ENCODE results near the gene FAM76A. TPM values are rescaled to one million over a fixed set of nuclear protein-coding genes. Genes with fewer than 3 reads are reported as not detected.

The FAM76A gene
- total RNA-seq, 6 donors from 2014 or later = 10.9 to 50.3 (median 21.2) TPM

DNA sequence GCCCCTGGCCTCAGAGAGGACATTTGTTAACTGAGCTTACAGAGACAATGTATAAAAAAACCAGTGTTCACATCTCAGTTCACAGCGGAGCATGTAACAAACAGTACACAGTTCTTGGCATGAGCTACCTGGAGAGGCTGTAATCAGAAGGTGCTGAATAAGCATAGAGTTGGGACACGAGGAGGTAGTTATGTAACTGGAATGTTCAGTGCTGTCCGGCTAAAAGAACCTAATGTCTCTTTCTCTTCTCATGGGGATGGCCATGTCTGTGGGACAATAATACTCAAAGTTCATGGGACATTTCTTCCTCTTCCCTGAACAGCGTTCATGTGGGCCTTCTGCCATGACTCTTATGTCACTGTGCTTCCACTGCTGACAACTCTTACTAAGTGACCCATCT is 30.1 kb downstream of the FAM76A start:
- peak overlapping the region in 1 of 4 donors; percentile 26 for H3K27ac ChIP-seq
- H3K4me3 ChIP-seq = no peak overlapping the region
- no peaks in the 10 kb centered on the region for H3K27me3 ChIP-seq
- TF ChIP-seq POLR2A (IDR thresholded peaks at IDR 0.05) = no peak
- TF ChIP-seq EP300 (IDR thresholded peaks at IDR 0.05) = no peak
- no peak for TF ChIP-seq POLR2AphosphoS5 (IDR thresholded peaks at IDR 0.05)
- TF ChIP-seq, protein P1, sequence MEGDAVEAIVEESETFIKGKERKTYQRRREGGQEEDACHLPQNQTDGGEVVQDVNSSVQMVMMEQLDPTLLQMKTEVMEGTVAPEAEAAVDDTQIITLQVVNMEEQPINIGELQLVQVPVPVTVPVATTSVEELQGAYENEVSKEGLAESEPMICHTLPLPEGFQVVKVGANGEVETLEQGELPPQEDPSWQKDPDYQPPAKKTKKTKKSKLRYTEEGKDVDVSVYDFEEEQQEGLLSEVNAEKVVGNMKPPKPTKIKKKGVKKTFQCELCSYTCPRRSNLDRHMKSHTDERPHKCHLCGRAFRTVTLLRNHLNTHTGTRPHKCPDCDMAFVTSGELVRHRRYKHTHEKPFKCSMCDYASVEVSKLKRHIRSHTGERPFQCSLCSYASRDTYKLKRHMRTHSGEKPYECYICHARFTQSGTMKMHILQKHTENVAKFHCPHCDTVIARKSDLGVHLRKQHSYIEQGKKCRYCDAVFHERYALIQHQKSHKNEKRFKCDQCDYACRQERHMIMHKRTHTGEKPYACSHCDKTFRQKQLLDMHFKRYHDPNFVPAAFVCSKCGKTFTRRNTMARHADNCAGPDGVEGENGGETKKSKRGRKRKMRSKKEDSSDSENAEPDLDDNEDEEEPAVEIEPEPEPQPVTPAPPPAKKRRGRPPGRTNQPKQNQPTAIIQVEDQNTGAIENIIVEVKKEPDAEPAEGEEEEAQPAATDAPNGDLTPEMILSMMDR (IDR thresholded peaks at IDR 0.05) = no peak
- H3K36me3 ChIP-seq = peaks cover 5 to 58% (median 42%) of the 10 kb centered on the region in 4 donors
- DNase-seq = no peak
- H3K4me1 ChIP-seq = no peaks in the 10 kb centered on the region
- no peaks in the 10 kb centered on the region for H3K9me3 ChIP-seq
- 77 to 84% methylated on average over 4 of the region's 4 CpGs for WGBS, 2 donors
- ATAC-seq (ENCODE audit: low FRiP score in 2 of 2) = no peak

DNA sequence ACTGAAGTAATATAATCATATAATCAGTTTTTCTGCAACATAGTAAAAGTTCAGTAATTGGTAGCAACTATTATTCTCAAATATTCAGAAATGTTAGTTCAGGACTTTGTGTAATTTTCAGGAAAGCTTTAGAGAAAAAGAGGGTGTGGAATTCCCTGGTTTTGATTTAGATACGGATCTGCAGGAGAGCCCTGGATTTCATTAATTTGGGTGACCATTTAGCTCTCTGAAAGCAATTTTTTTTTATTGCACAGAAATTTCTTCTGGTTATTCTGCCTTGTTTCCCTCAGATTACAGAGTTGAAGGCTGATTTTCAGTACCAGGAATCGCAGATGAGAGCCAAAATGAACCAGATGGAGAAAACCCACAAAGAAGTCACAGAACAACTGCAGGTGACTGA is 33.5 kb downstream of the FAM76A start:
- DNase-seq (no peak), ATAC-seq (ENCODE audit: low FRiP score in 2 of 2) (no peak)
- H3K9me3 ChIP-seq = no peaks in the 10 kb centered on the region
- no peaks in the 10 kb centered on the region for H3K4me1 ChIP-seq
- no peak overlapping the region for H3K4me3 ChIP-seq
- TF ChIP-seq POLR2A (IDR thresholded peaks at IDR 0.05) (no peak), EP300 (IDR thresholded peaks at IDR 0.05) (no peak), POLR2AphosphoS5 (IDR thresholded peaks at IDR 0.05) (no peak)
- TF ChIP-seq, protein P1 (IDR thresholded peaks at IDR 0.05) = no peak
- no peaks in the 10 kb centered on the region for H3K27me3 ChIP-seq
- H3K27ac ChIP-seq = no peak overlapping the region
- WGBS, 2 donors = 96 to 98% methylated on average over 2 of the region's 2 CpGs
- peaks cover 5 to 55% (median 39%) of the 10 kb centered on the region in 4 donors for H3K36me3 ChIP-seq

DNA sequence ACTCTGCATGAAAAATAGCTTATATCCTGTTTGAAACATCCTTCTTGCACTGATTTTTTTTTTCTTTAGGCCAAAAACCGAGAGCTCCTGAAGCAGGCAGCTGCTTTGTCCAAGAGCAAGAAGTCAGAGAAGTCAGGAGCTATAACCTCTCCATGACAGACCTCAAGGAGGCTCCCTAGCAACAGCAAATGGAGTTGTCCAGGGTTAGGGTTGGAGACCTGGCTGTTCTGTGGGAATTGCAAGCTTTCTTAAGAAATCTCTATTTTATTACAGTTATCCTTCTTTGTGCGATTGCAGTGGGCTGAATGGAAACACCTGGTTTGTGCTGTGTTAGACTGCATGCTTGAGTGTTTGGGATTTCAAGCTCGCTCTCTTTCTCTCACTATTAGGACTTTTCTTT is 34.7 kb downstream of the FAM76A start:
- DNase-seq (no peak), ATAC-seq (ENCODE audit: low FRiP score in 2 of 2) (peak in 1 of 2 donors; percentile 58)
- no peak for TF ChIP-seq POLR2A (IDR thresholded peaks at IDR 0.05)
- TF ChIP-seq EP300 (IDR thresholded peaks at IDR 0.05) = no peak
- TF ChIP-seq POLR2AphosphoS5 (IDR thresholded peaks at IDR 0.05) = no peak
- TF ChIP-seq, protein P1 (IDR thresholded peaks at IDR 0.05) = no peak
- H3K36me3 ChIP-seq = peaks cover 5 to 48% (median 32%) of the 10 kb centered on the region in 4 donors
- no peaks in the 10 kb centered on the region for H3K9me3 ChIP-seq
- H3K4me3 ChIP-seq = no peak overlapping the region
- H3K4me1 ChIP-seq = no peaks in the 10 kb centered on the region
- WGBS, 2 donors = 80 to 81% methylated on average over 3 of the region's 3 CpGs
- no peak overlapping the region for H3K27ac ChIP-seq
- H3K27me3 ChIP-seq = no peaks in the 10 kb centered on the region

DNA sequence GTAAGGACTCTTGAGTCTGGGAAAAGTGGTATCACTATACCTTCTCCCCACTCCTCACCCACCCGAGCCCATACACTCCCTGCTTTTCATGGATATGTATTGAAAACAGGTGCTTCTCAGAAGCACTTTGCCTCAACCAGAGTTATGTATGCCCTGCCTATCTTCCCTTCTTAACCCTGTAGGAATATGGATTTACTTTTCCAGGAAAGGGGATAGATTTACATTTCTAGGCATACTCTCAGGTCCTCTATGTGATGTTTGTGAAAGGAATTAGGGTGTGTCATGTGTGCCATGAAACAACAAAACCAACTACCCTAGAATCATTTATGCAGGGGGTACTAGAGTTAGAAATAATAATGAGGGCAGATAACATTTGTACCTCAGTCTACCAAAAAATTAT is 36.3 kb downstream of the FAM76A start:
- Histone ChIP-seq H3K4me1 (no peaks in the 10 kb centered on the region), H3K4me3 (no peak overlapping the region), H3K27ac (no peak overlapping the region), H3K9me3 (no peaks in the 10 kb centered on the region), H3K27me3 (no peaks in the 10 kb centered on the region), H3K36me3 (peaks cover 0 to 34% (median 22%) of the 10 kb centered on the region in 4 donors)
- DNase-seq (no peak), ATAC-seq (ENCODE audit: low FRiP score in 2 of 2) (no peak)
- TF ChIP-seq, protein P1 (IDR thresholded peaks at IDR 0.05) = no peak
- TF ChIP-seq EP300 (IDR thresholded peaks at IDR 0.05) (no peak), POLR2AphosphoS5 (IDR thresholded peaks at IDR 0.05) (no peak), POLR2A (IDR thresholded peaks at IDR 0.05) (no peak)
- WGBS, 2 donors = 79 to 86% methylated on average over 1 of the region's 1 CpG

DNA sequence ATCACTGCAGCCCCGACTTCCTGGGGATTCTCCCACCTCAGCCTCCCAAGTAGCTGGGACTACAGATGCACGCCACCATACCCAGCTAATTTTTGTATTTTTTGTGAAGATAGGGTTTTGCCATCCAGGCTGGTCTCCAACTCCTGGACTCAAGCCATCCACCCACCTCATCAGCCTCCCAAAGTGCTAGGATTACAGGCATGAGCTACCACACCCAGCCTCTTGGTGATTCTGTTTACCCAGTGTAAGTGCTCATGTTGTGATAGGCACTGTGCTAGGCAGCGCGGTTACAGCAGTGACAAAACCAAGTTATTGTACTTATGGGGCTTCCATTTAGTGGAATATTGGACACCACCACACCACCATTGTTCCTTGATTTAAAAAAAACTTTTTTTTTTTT is 37.6 kb downstream of the FAM76A start:
- no peak overlapping the region for H3K27ac ChIP-seq
- 91 to 94% methylated on average over 4 of the region's 4 CpGs for WGBS, 2 donors
- H3K4me3 ChIP-seq = no peak overlapping the region
- no peak for DNase-seq
- no peak for ATAC-seq (ENCODE audit: low FRiP score in 2 of 2)
- no peaks in the 10 kb centered on the region for H3K27me3 ChIP-seq
- TF ChIP-seq POLR2AphosphoS5 (IDR thresholded peaks at IDR 0.05) = no peak
- TF ChIP-seq, protein P1 (IDR thresholded peaks at IDR 0.05) = no peak
- no peak for TF ChIP-seq POLR2A (IDR thresholded peaks at IDR 0.05)
- no peak for TF ChIP-seq EP300 (IDR thresholded peaks at IDR 0.05)
- H3K4me1 ChIP-seq = no peaks in the 10 kb centered on the region
- H3K9me3 ChIP-seq = no peaks in the 10 kb centered on the region
- peaks cover 0 to 29% (median 16%) of the 10 kb centered on the region in 4 donors for H3K36me3 ChIP-seq

All from upper lobe of left lung (tissue), 6 donors.